Pancreas (tissue), 10 donors: ENCODE data around the gene KRT20. TPM values are rescaled to one million over a fixed set of nuclear protein-coding genes. Genes with fewer than 3 reads are reported as not detected.
"Not testable (repeated sequence)": the region's sequence is repeated elsewhere in the genome, so short reads cannot be mapped to it uniquely, and the experiment has no call there.

Source experiments
- ATAC-seq, 4 donors: fragments of 200-7000 bp; cut with Tn5 transposase; one replicate each; pipeline versions ENCODE4 v1.8.0 to v1.9.1; 2020; ENCODE audit warnings: mild to moderate bottlenecking in 4 of 4, moderate library complexity in 4 of 4
- DNase-seq, 6 donors: peaks; one replicate each; pipeline ENCODE4 v3.0.0-alpha.2; 2020
- FAIRE-seq: peaks from 2 replicates; lab custom pipeline; 2012; peaks lifted over from hg19 to GRCh38; lab: Jason Lieb, UNC
- H3K27ac ChIP-seq, 4 donors: fragments of 200-600 bp; sonication (generic); 1 replicate in 3 of 4; 2 replicates in 1 of 4; pipeline versions ENCODE4 v1.5.0 to v1.8.0; 2020
- H3K27me3 ChIP-seq, 4 donors: fragments of 200-600 bp; one replicate each; pipeline ENCODE4 v1.8.0; 2021
- H3K36me3 ChIP-seq, 3 donors: fragments of 200-600 bp; sonication (generic) in 1 of 3; one replicate each; pipeline versions ENCODE4 v1.5.0 to v1.8.0; 2020 to 2021
- H3K4me1 ChIP-seq, 3 donors: fragments of 200-600 bp; one replicate each; pipeline ENCODE4 v1.8.0; 2021
- H3K4me3 ChIP-seq, 4 donors: fragments of 200-600 bp; sonication (generic) in 2 of 4; one replicate each; pipeline versions ENCODE4 v1.5.0 to v1.8.0; 2020 to 2021
- H3K9me3 ChIP-seq, 4 donors: fragments of 200-600 bp; one replicate each; pipeline ENCODE4 v1.8.0; 2021
- WGBS, 2 donors: extraction: QIAGEN DNeasy Blood & Tissue Kit; methylation state at CpG; one replicate each; pipeline ENCODE4 v1.1.7; 2013; 5-methylcytosine and 5-hydroxymethylcytosine counted together
- intact Hi-C, 3 donors: fragments of 100-400 bp; cut with DNase I; formaldehyde crosslinking; loops; one replicate each; pipeline versions ENCODE4 v1.11.1 to v1.14.2; 2022
- polyA plus RNA-seq, 2 donors: library from polyadenylated mRNA; stranded (reverse); fragments of 200-250 nt; gene quantifications; one replicate each; pipeline ENCODE4 v1.2.3, GENCODE V29; 2013
- total RNA-seq, 6 donors: library from RNA; stranded (reverse); fragmentation: NEBNext Ultra II Directional in 4 of 6; extraction: Animal tissue kit (Norgen Biotek cat#: 25700) in 4 of 6; gene quantifications; one replicate each; pipeline versions ENCODE4 v1.2.1 to v1.2.4, GENCODE V29; 2021 to 2023
- TF ChIP-seq, protein P1 (sequence below), 4 donors: fragments of 200-600 bp; sonication (generic) in 3 of 4; IDR thresholded peaks; one replicate each; pipeline versions ENCODE4 v1.5.0 to v1.8.0; 2021; ENCODE audit warnings: antibody characterized with exemption in 4 of 4
- donor health status: healthy with polysubstance abuse.
- donor health status: DM: no; HTN: no; CAD: no; lungs with moderate emphysema.
- donor health status: DM: no; HTN: no; CAD: no.
- donor health status: control.
- donor health status: control.
- donor health status: Bipolar disorder and iron deficiency.
- donor health status: DM: yes; HTN: yes; CAD: no.
- donor health status: DM: no; HTN: no; CAD: no.
- donor health status: DM: no; HTN: no; CAD: no.
- donor health status: DM: yes; HTN: yes; CAD: no.

KRT20 gene
- total and polyA plus RNA-seq, 8 donors = 0.46 to 0.63 TPM; not detected in 6

- Histone ChIP-seq H3K27me3 (no peaks in the 10 kb centered on the region), H3K9me3 (no peaks in the 10 kb centered on the region), H3K4me3 (no peak overlapping the region), H3K4me1 (no peaks in the 10 kb centered on the region), H3K27ac (no peak overlapping the region), H3K36me3 (no peaks in the 10 kb centered on the region)
- TF ChIP-seq, protein P1, sequence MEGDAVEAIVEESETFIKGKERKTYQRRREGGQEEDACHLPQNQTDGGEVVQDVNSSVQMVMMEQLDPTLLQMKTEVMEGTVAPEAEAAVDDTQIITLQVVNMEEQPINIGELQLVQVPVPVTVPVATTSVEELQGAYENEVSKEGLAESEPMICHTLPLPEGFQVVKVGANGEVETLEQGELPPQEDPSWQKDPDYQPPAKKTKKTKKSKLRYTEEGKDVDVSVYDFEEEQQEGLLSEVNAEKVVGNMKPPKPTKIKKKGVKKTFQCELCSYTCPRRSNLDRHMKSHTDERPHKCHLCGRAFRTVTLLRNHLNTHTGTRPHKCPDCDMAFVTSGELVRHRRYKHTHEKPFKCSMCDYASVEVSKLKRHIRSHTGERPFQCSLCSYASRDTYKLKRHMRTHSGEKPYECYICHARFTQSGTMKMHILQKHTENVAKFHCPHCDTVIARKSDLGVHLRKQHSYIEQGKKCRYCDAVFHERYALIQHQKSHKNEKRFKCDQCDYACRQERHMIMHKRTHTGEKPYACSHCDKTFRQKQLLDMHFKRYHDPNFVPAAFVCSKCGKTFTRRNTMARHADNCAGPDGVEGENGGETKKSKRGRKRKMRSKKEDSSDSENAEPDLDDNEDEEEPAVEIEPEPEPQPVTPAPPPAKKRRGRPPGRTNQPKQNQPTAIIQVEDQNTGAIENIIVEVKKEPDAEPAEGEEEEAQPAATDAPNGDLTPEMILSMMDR (IDR thresholded peaks at IDR 0.05) = no peak
- FAIRE-seq (no peak), ATAC-seq (no peak), DNase-seq (no peak)
- intact Hi-C loops = no loop called here
- WGBS, 2 donors = 66 to 80% methylated on average over 14 of the region's 14 CpGs
These were observed 20.2 kb downstream of the KRT20 start for GRCh38 chr17:40864661-40865390.

GRCh38 chr17:40862985-40863733, 21.9 kb downstream of the KRT20 start:
- ATAC-seq (no peak), DNase-seq (peak in 1 of 6 donors; percentile 37), FAIRE-seq (no peak)
- TF ChIP-seq, protein P1 (IDR thresholded peaks at IDR 0.05) = no peak
- WGBS, 2 donors = 47 to 55% methylated on average over 39 of the region's 39 CpGs
- Histone ChIP-seq H3K9me3 (no peaks in the 10 kb centered on the region), H3K36me3 (no peaks in the 10 kb centered on the region), H3K4me1 (no peaks in the 10 kb centered on the region), H3K27ac (no peak overlapping the region), H3K4me3 (no peak overlapping the region), H3K27me3 (no peaks in the 10 kb centered on the region)
- intact Hi-C loops = no loop called here

GRCh38 chr17:40859536-40859935, 25.5 kb downstream of the KRT20 start:
- ATAC-seq = no peak

DNA sequence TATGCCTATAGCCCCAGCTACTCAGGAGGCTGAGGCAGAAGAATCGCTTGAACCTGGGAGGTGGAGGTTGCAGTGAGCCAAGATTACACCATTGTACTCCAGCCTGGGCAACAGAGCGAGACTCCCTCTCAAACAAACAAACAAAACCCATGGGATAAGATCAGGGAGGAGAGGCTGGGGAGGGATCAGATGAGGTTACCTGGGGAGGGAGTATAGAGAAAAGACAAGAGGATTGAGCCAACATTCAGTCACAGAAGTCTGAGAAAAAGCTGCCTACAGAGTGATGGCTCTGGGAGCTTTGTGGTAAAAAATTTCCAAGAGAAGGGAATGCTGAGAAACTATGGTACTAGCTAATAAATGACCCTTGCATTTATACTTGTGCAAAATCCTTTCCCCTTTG, 26.4 kb downstream of the KRT20 start:
- intact Hi-C loops, H3K9me3 ChIP-seq, H3K36me3 ChIP-seq, H3K4me3 ChIP-seq, ATAC-seq, H3K4me1 ChIP-seq, H3K27me3 ChIP-seq, H3K27ac ChIP-seq, FAIRE-seq, DNase-seq: not testable (repeated sequence)
- WGBS, 2 donors = 75 to 82% methylated on average over 2 of the region's 2 CpGs

More at GRCh38 chr17:40859536-40859935, 25.5 kb downstream of the KRT20 start:
- TF ChIP-seq, protein P1 (IDR thresholded peaks at IDR 0.05) = no peak
- FAIRE-seq (no peak), DNase-seq (no peak)
- peaks cover 0 to 1% (median 0%) of the 10 kb centered on the region in 4 donors for H3K27me3 ChIP-seq
- intact Hi-C loops = no loop called here
- 40 to 64% methylated on average over 2 of the region's 2 CpGs for WGBS, 2 donors
- no peaks in the 10 kb centered on the region for H3K4me1 ChIP-seq
- no peak overlapping the region for H3K4me3 ChIP-seq
- no peaks in the 10 kb centered on the region for H3K9me3 ChIP-seq
- no peak overlapping the region for H3K27ac ChIP-seq
- H3K36me3 ChIP-seq = no peaks in the 10 kb centered on the region

GRCh38 chr17:40857535-40857934, 27.5 kb downstream of the KRT20 start:
- intact Hi-C loops = no loop called here
- no peak for FAIRE-seq
- TF ChIP-seq, protein P1 (IDR thresholded peaks at IDR 0.05) = no peak
- no peak overlapping the region for H3K4me3 ChIP-seq
- H3K27ac ChIP-seq = no peak overlapping the region
- ATAC-seq = no peak
- H3K36me3 ChIP-seq = no peaks in the 10 kb centered on the region
- H3K9me3 ChIP-seq = no peaks in the 10 kb centered on the region
- DNase-seq = no peak
- H3K27me3 ChIP-seq = peaks cover 0 to 11% (median 0%) of the 10 kb centered on the region in 4 donors
- 73 to 76% methylated on average over 5 of the region's 5 CpGs for WGBS, 2 donors
- no peaks in the 10 kb centered on the region for H3K4me1 ChIP-seq
